Measurements from ENCODE around the gene GALNT17.

GRCh38 chr7:71752171-71752935, 620.4 kb downstream of the GALNT17 start:
- TF ChIP-seq EZH2 (IDR thresholded peaks at IDR 0.05; ENCODE audit: low read depth) (no peak), CTCF (conservative IDR thresholded peaks at IDR 0.05) (peak; percentile 65)
